ENCODE data around the gene SEPTIN12.

DNA sequence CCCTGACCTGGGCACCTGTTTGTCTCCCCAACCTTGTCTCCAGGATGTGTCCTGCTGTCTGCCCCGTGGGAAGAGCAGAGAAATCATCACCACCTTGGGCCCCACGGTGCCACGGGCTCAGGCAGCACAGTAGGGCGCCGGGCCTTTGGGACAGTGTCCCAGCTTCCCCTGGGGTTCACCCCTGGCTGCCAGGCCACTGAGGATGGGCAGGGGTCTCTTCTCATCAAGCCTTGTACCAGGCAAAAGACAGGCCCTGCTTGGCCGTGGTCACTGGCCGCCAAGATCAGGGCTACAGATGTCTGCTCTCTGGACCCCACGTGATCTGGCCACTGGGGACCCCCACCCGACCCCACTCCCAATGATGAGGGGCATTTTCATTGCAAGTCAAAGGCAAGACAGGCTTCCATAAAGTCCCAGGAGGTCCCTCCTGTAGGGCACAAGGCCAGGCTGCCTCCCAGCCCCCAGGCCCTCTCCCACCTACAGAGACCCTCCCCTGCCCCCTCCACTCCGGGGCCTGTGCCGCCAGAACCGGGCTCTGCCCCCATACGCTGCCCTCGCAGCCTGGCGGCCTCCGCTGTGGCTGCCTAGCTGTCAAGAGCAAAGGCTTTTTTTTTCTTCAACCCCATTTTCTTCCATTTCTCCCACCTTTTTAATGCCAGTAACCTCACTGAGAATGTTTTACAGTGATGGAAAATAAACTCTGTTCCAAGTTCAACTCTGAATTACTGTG lies 39.3 kb downstream of the SEPTIN12 start:
- TF ChIP-seq, protein P1, sequence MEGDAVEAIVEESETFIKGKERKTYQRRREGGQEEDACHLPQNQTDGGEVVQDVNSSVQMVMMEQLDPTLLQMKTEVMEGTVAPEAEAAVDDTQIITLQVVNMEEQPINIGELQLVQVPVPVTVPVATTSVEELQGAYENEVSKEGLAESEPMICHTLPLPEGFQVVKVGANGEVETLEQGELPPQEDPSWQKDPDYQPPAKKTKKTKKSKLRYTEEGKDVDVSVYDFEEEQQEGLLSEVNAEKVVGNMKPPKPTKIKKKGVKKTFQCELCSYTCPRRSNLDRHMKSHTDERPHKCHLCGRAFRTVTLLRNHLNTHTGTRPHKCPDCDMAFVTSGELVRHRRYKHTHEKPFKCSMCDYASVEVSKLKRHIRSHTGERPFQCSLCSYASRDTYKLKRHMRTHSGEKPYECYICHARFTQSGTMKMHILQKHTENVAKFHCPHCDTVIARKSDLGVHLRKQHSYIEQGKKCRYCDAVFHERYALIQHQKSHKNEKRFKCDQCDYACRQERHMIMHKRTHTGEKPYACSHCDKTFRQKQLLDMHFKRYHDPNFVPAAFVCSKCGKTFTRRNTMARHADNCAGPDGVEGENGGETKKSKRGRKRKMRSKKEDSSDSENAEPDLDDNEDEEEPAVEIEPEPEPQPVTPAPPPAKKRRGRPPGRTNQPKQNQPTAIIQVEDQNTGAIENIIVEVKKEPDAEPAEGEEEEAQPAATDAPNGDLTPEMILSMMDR (IDR thresholded peaks at IDR 0.05), result no peak
- no peak for TF ChIP-seq POLR2A (IDR thresholded peaks at IDR 0.05)
